Activated naive CD4-positive, alpha-beta T cell treated with Interleukin-2 at 50 U/mL for 16 hours (primary cell): ENCODE measurements around the gene TMCC3.
"Not testable (repeated sequence)": the region's sequence is repeated elsewhere in the genome, so short reads cannot be mapped to it uniquely, and the experiment has no call there.

ENCODE experiments used
- DNase-seq: peaks from one replicate; pipeline ENCODE4 v3.0.0-alpha.2; 2020

TMCC3 gene

GRCh38 chr12:94561943-94562411, 88.4 kb downstream of the TMCC3 start:
- no peak for DNase-seq

- DNase-seq = no peak
Observed at GRCh38 chr12:94560431-94561221, 89.7 kb downstream of the TMCC3 start.

GRCh38 chr12:94558612-94559011, 91.7 kb downstream of the TMCC3 start:
- no peak for DNase-seq

- no peak for DNase-seq
Observed at GRCh38 chr12:94557746-94558295, 92.5 kb downstream of the TMCC3 start.

GRCh38 chr12:94555687-94556086, 94.7 kb downstream of the TMCC3 start:
- DNase-seq = no peak

GRCh38 chr12:94553875-94554274, 96.5 kb downstream of the TMCC3 start:
- DNase-seq = no peak

- DNase-seq = no peak
Observed at GRCh38 chr12:94553130-94553519, 97.2 kb downstream of the TMCC3 start.

GRCh38 chr12:94551810-94552209, 98.5 kb downstream of the TMCC3 start:
- DNase-seq = no peak

- no peak for DNase-seq
Observed at GRCh38 chr12:94550964-94551363, 99.4 kb downstream of the TMCC3 start.

GRCh38 chr12:94548833-94549232, 101.5 kb downstream of the TMCC3 start:
- not testable (repeated sequence) for DNase-seq

GRCh38 chr12:94545935-94546771, 104.2 kb downstream of the TMCC3 start:
- DNase-seq = no peak

- DNase-seq = no peak
Observed at GRCh38 chr12:94544355-94544754, 106.0 kb downstream of the TMCC3 start.

- DNase-seq = no peak
Observed at GRCh38 chr12:94538318-94538717, 112.0 kb downstream of the TMCC3 start.

- no peak for DNase-seq
Observed at GRCh38 chr12:94536040-94536965, 114.1 kb downstream of the TMCC3 start.

GRCh38 chr12:94535510-94535921, 114.8 kb downstream of the TMCC3 start:
- no peak for DNase-seq

GRCh38 chr12:94534774-94535509, 115.4 kb downstream of the TMCC3 start:
- no peak for DNase-seq

- no peak for DNase-seq
Observed at GRCh38 chr12:94534278-94534677, 116.1 kb downstream of the TMCC3 start.

GRCh38 chr12:94532490-94533422, 117.6 kb downstream of the TMCC3 start:
- DNase-seq = peak; percentile 76

GRCh38 chr12:94531196-94531720, 119.1 kb downstream of the TMCC3 start:
- DNase-seq = no peak

- DNase-seq = no peak
Observed at GRCh38 chr12:94525951-94526350, 124.4 kb downstream of the TMCC3 start.
